ENCODE data around the gene ROR2.
"Not testable (repeated sequence)": the region's sequence is repeated elsewhere in the genome, so short reads cannot be mapped to it uniquely, and the experiment has no call there.

ROR2 gene

GRCh38 chr9:91949946-91950664 lies at the start of gene ROR2:
Gene ROR2, minus strand, starts transcription at chr9:91950228.
- DNase-seq: no peak

GRCh38 chr9:91995000-91995655 lies 45.1 kb upstream of the ROR2 start:
- no peak for DNase-seq

- no peak for DNase-seq
Measured at GRCh38 chr9:91994422-91994821, 44.4 kb upstream of the ROR2 start.

GRCh38 chr9:91992461-91993041 lies 42.5 kb upstream of the ROR2 start:
- DNase-seq: no peak

- no peak for DNase-seq
Measured at GRCh38 chr9:91991721-91992341, 41.8 kb upstream of the ROR2 start.

GRCh38 chr9:91986248-91986647 lies 36.2 kb upstream of the ROR2 start:
- DNase-seq: no peak

GRCh38 chr9:91985692-91986091 lies 35.7 kb upstream of the ROR2 start:
- no peak for DNase-seq

- DNase-seq: no peak
Measured at GRCh38 chr9:91978740-91979414, 28.8 kb upstream of the ROR2 start.

- not testable (repeated sequence) for DNase-seq
Measured at GRCh38 chr9:91975254-91975653, 25.2 kb upstream of the ROR2 start.

- no peak for DNase-seq
Measured at GRCh38 chr9:91972711-91973110, 22.7 kb upstream of the ROR2 start.

GRCh38 chr9:91972076-91972626 lies 22.1 kb upstream of the ROR2 start:
- DNase-seq: no peak

- DNase-seq: no peak
Measured at GRCh38 chr9:91967259-91967658, 17.2 kb upstream of the ROR2 start.

- DNase-seq: no peak
Measured at GRCh38 chr9:91966503-91966902, 16.5 kb upstream of the ROR2 start.

GRCh38 chr9:91963711-91964240 lies 13.7 kb upstream of the ROR2 start:
- no peak for DNase-seq

GRCh38 chr9:91960367-91960766 lies 10.3 kb upstream of the ROR2 start:
- no peak for DNase-seq

GRCh38 chr9:91958174-91958573 lies 8.1 kb upstream of the ROR2 start:
- no peak for DNase-seq

- no peak for DNase-seq
Measured at GRCh38 chr9:91954841-91955471, 4.9 kb upstream of the ROR2 start.

- no peak for DNase-seq
Measured at GRCh38 chr9:91953718-91954117, 3.7 kb upstream of the ROR2 start.

GRCh38 chr9:91951944-91952520 lies 2.0 kb upstream of the ROR2 start:
- DNase-seq: no peak

GRCh38 chr9:91949392-91949945 lies 559 bp downstream of the ROR2 start:
- no peak for DNase-seq

- DNase-seq: no peak
Measured at GRCh38 chr9:91948597-91949391, 1.2 kb downstream of the ROR2 start.
